Thyroid gland (tissue), 4 donors: Measurements from ENCODE around the gene ZBTB7C. TPM values are rescaled to one million over a fixed set of nuclear protein-coding genes. Genes with fewer than 3 reads are reported as not detected.

ENCODE experiments used
- DNase-seq, 2 donors: peaks; one replicate each; pipeline ENCODE4 v3.0.0-alpha.2; 2019
- H3K27ac ChIP-seq, 3 donors: fragments of 200-600 bp; sonication (generic); 1 replicate in 2 of 3; 2 replicates in 1 of 3; pipeline ENCODE4 v1.5.1; 2016 to 2019; ENCODE audit warnings: mild to moderate bottlenecking in 1 of 3, moderate library complexity in 1 of 3
- H3K27me3 ChIP-seq: fragments of 200-600 bp; sonication (generic); one replicate; pipeline ENCODE4 v1.5.1; 2019
- H3K36me3 ChIP-seq, 2 donors: fragments of 200-600 bp; sonication (generic); one replicate each; pipeline ENCODE4 v1.5.1; 2016 to 2019
- H3K4me1 ChIP-seq, 2 donors: fragments of 200-600 bp; sonication (generic); one replicate each; pipeline ENCODE4 v1.5.1; 2017 to 2019
- H3K4me3 ChIP-seq, 3 donors: fragments of 200-600 bp; sonication (generic); replicated peaks in 1 of 3; 1 replicate in 2 of 3; 2 replicates in 1 of 3; pipeline ENCODE4 v1.5.1; 2016; ENCODE audit warnings: mild to moderate bottlenecking in 1 of 3
- H3K9me3 ChIP-seq: fragments of 200-600 bp; sonication (generic); one replicate; pipeline ENCODE4 v1.5.1; 2017
- POLR2A ChIP-seq, 2 donors: fragments of 450-650 bp; IDR thresholded peaks; one replicate each; pipeline ENCODE4 v1.6.1; 2017; ENCODE audit warnings: antibody characterized with exemption in 2 of 2, mild to moderate bottlenecking in 2 of 2, moderate library complexity in 1 of 2
- WGBS, 2 donors: methylation state at CpG; one replicate each; pipeline ENCODE4 v1.1.5; 2017; 5-methylcytosine and 5-hydroxymethylcytosine counted together
- intact Hi-C: fragments of 100-400 bp; cut with DNase I; formaldehyde crosslinking; loops from one replicate; pipeline ENCODE4 v1.15.1; 2023
- total RNA-seq, 4 donors: library from RNA; depleted of rRNA; stranded (reverse); fragments of >200 nt; gene quantifications; one replicate each; pipeline ENCODE4 v1.2.3, GENCODE V29; 2016
- TF ChIP-seq, protein P1 (sequence below), 6 experiments: fragments of 200-600 bp in 3 of 6; fragments of 450-650 bp in 3 of 6; sonication (generic) in 3 of 6; IDR thresholded peaks; one replicate each; pipeline ENCODE4 v1.5.1; 2016 to 2019; ENCODE audit warnings: antibody characterized with exemption in 6 of 6, mild to moderate bottlenecking in 2 of 6, inconsistent platforms in 1 of 6, moderate library complexity in 1 of 6

ZBTB7C gene
- total RNA-seq, 4 donors from 2014 or later, result 41.7 to 66.7 (median 49.5) TPM

DNA sequence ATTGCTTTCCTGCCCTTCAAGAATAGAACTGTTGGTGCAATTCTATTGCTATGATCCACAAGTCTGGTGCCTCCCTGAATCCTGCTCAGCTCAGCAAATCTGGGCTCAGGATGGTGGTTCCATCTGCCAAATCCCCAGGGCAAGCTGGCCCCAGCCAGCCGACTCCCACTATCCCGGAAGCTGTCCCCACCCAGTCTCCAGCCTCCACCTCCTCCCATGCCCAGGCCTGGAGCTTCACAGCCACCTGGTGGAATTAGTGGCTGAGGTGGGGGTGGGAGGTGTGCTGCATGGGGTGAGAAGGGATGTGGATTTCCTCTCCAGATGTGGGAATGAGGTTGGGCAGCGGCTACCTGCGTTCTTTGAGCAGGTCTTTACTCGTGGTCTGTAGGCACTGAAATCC lies 359.4 kb downstream of the ZBTB7C start:
- 50 to 59% methylated on average over 5 of the region's 5 CpGs for WGBS, 2 donors
- TF ChIP-seq, protein P1, sequence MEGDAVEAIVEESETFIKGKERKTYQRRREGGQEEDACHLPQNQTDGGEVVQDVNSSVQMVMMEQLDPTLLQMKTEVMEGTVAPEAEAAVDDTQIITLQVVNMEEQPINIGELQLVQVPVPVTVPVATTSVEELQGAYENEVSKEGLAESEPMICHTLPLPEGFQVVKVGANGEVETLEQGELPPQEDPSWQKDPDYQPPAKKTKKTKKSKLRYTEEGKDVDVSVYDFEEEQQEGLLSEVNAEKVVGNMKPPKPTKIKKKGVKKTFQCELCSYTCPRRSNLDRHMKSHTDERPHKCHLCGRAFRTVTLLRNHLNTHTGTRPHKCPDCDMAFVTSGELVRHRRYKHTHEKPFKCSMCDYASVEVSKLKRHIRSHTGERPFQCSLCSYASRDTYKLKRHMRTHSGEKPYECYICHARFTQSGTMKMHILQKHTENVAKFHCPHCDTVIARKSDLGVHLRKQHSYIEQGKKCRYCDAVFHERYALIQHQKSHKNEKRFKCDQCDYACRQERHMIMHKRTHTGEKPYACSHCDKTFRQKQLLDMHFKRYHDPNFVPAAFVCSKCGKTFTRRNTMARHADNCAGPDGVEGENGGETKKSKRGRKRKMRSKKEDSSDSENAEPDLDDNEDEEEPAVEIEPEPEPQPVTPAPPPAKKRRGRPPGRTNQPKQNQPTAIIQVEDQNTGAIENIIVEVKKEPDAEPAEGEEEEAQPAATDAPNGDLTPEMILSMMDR (IDR thresholded peaks at IDR 0.05), result no peak
- no peak for TF ChIP-seq POLR2A (IDR thresholded peaks at IDR 0.05)
- Histone ChIP-seq H3K4me1 (peaks cover 31 to 50% of the 10 kb centered on the region in 2 donors), H3K36me3 (no peaks in the 10 kb centered on the region), H3K27me3 (no peaks in the 10 kb centered on the region), H3K4me3 (no peak overlapping the region), H3K9me3 (no peaks in the 10 kb centered on the region), H3K27ac (peak overlapping the region; percentile 51 to 78 (median 69))
- intact Hi-C loops, result loop anchor here (10.0 kb wide), 1 partner anchor 85 kb away; no protein-coding TSS in a partner anchor
- DNase-seq, result peak in 1 of 2 donors; percentile 22

DNA sequence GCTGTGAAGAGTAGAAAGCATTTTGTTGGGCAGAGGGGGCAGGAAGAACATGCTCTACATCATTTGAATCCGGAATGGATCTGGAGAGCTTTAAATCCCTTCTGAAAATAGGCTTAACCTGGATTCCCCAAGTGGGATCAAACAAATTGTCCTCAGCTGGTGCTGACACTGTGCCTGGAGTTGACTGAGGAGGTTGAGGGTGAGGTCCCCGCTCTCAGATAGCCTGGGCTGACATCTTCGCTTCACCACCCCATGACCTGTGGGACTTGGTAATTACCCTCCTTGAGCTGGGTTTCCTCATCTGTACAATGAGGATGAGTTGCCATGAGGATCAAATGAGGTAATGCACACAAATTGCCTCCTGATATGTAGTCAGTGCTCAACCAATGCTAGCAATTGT lies 360.9 kb downstream of the ZBTB7C start:
- Histone ChIP-seq H3K27ac (no peak overlapping the region), H3K9me3 (no peaks in the 10 kb centered on the region), H3K27me3 (no peaks in the 10 kb centered on the region), H3K36me3 (no peaks in the 10 kb centered on the region), H3K4me3 (no peak overlapping the region), H3K4me1 (peaks cover 31 to 50% of the 10 kb centered on the region in 2 donors)
- 94 to 96% methylated on average over 3 of the region's 3 CpGs for WGBS, 2 donors
- no peak for DNase-seq
- intact Hi-C loops, result loop anchor here (10.0 kb wide), 1 partner anchor 87 kb away; no protein-coding TSS in a partner anchor
- TF ChIP-seq POLR2A (IDR thresholded peaks at IDR 0.05), result no peak
- TF ChIP-seq, protein P1 (IDR thresholded peaks at IDR 0.05), result no peak

- intact Hi-C loops, result loop anchor here (10.0 kb wide), 1 partner anchor 88 kb away; no protein-coding TSS in a partner anchor
- no peaks in the 10 kb centered on the region for H3K27me3 ChIP-seq
- TF ChIP-seq, protein P1 (IDR thresholded peaks at IDR 0.05), result no peak
- TF ChIP-seq POLR2A (IDR thresholded peaks at IDR 0.05), result no peak
These were observed 362.3 kb downstream of the ZBTB7C start for GRCh38 chr18:48046843-48047242.

GRCh38 chr18:48045744-48046143 lies 363.4 kb downstream of the ZBTB7C start:
- TF ChIP-seq, protein P1 (IDR thresholded peaks at IDR 0.05), result no peak
- no peak for TF ChIP-seq POLR2A (IDR thresholded peaks at IDR 0.05)
- no peaks in the 10 kb centered on the region for H3K27me3 ChIP-seq
- peaks cover 15 to 29% of the 10 kb centered on the region in 2 donors for H3K4me1 ChIP-seq
- 88 to 89% methylated on average over 2 of the region's 2 CpGs for WGBS, 2 donors
- no peak overlapping the region for H3K27ac ChIP-seq
- intact Hi-C loops, result loop anchor here (10.0 kb wide), 1 partner anchor 89 kb away; no protein-coding TSS in a partner anchor
- H3K9me3 ChIP-seq, result no peaks in the 10 kb centered on the region
- DNase-seq, result no peak
- H3K36me3 ChIP-seq, result no peaks in the 10 kb centered on the region
- H3K4me3 ChIP-seq, result no peak overlapping the region

More at GRCh38 chr18:48046843-48047242, 362.3 kb downstream of the ZBTB7C start:
- Histone ChIP-seq H3K4me1 (peaks cover 22 to 37% of the 10 kb centered on the region in 2 donors), H3K27ac (peak overlapping the region in 1 of 3 donors; percentile 10), H3K9me3 (no peaks in the 10 kb centered on the region), H3K36me3 (no peaks in the 10 kb centered on the region), H3K4me3 (no peak overlapping the region)
- no peak for DNase-seq
- WGBS, 2 donors, result 89 to 97% methylated on average over 4 to 5 of the region's 5 CpGs

- Histone ChIP-seq H3K27ac (no peak overlapping the region), H3K4me3 (no peak overlapping the region), H3K9me3 (no peaks in the 10 kb centered on the region), H3K27me3 (no peaks in the 10 kb centered on the region), H3K4me1 (peaks cover 7 to 21% of the 10 kb centered on the region in 2 donors), H3K36me3 (peaks cover 0 to 3% of the 10 kb centered on the region in 2 donors)
- intact Hi-C loops, result loop anchor here (10.0 kb wide), 1 partner anchor 90 kb away; no protein-coding TSS in a partner anchor
- no peak for TF ChIP-seq POLR2A (IDR thresholded peaks at IDR 0.05)
- TF ChIP-seq, protein P1 (IDR thresholded peaks at IDR 0.05), result no peak
- 90 to 94% methylated on average over 2 to 3 of the region's 3 CpGs for WGBS, 2 donors
- DNase-seq, result no peak
These were observed 364.2 kb downstream of the ZBTB7C start for GRCh38 chr18:48044944-48045343.
